Muscle layer of duodenum (tissue), 2 donors: ENCODE data around the gene MRFAP1.
"Not testable (repeated sequence)": the region's sequence is repeated elsewhere in the genome, so short reads cannot be mapped to it uniquely, and the experiment has no call there.

Experiments used
- H3K27ac ChIP-seq: one replicate; pipeline ENCODE4 v1.7.0; 2013; ENCODE audit warnings: mild to moderate bottlenecking, low read length
- H3K27me3 ChIP-seq: one replicate; pipeline ENCODE4 v1.7.0; 2013; ENCODE audit warnings: low read depth, mild to moderate bottlenecking, control low read depth, low read length
- H3K36me3 ChIP-seq, 2 donors: one replicate each; pipeline ENCODE4 v1.7.0; 2013; ENCODE audit warnings: low read length in 2 of 2, control low read depth in 1 of 2, mild to moderate bottlenecking in 1 of 2; ENCODE audit not compliant: insufficient read depth in 2 of 2, control insufficient read depth in 1 of 2
- H3K4me1 ChIP-seq, 2 donors: one replicate each; pipeline ENCODE4 v1.7.0; 2013; ENCODE audit warnings: low read length in 2 of 2, mild to moderate bottlenecking in 2 of 2, control low read depth in 1 of 2, moderate library complexity in 1 of 2; ENCODE audit not compliant: insufficient read depth in 2 of 2, control insufficient read depth in 1 of 2
- H3K4me3 ChIP-seq, 2 donors: one replicate each; pipeline ENCODE4 v1.7.0; 2013; ENCODE audit warnings: low read length in 2 of 2, low read depth in 1 of 2, mild to moderate bottlenecking in 1 of 2
- H3K9me3 ChIP-seq, 2 donors: one replicate each; pipeline ENCODE4 v1.7.0; 2013; ENCODE audit warnings: low read length in 2 of 2, control low read depth in 1 of 2, mild to moderate bottlenecking in 1 of 2; ENCODE audit not compliant: control insufficient read depth in 1 of 2
- donor health status: healthy.

The MRFAP1 gene

DNA sequence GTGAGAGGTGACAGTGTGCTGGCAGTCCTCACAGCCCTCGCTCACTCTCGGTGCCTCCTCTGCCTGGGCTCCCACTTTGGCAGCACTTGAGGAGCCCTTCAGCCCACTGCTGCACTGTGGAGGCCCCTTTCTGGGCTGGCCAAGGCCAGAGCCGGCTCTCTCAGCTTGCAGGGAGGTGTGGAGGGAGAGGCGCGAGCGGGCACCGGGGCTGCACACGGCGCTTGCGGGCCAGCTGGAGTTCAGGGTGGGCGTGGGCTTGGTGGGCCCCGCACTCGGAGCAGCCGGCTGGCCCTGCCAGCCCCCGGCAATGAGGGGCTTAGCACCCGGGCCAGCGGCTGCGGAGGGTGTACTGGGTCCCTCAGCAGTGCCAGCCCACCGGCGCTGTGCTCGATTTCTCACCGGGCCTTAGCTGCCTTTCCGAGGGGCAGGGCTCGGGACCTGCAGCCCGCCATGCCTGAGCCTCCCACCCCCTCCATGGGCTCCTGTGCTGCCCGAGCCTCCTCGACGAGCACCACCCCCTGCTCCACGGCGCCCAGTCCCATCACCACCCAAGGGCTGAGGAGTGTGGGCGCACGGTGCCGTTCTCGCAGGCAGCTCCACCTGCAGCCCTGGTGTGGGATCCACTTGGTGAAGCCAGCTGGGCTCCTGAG is 32.2 kb downstream of the MRFAP1 start:
- not testable (repeated sequence) for H3K27me3 ChIP-seq, H3K9me3 ChIP-seq, H3K36me3 ChIP-seq, H3K4me3 ChIP-seq, H3K27ac ChIP-seq
- H3K4me1 ChIP-seq, result peaks cover 19 to 29% of the 10 kb centered on the region in 2 donors

DNA sequence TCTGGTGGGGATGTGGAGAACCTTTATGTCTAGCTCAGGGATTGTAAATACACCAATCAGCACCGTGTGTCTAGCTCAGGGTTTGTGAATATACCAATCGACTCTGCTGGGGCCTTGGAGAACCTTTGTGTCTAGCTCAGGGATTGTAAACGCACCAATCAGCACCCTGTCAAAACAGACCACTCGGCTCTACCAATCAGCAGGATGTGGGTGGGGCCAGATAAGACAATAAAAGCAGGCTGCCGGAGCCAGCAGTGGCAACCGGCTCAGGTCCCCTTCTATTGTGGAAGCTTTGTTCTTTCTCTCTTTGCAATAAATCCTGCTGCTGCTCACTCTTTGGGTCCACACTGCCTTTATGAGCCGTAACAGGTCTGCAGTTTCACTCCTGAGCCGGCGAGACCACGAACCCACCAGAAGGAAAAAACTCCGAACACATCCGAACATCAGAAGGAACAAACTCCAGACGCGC is 32.7 kb downstream of the MRFAP1 start:
- not testable (repeated sequence) for H3K9me3 ChIP-seq, H3K27me3 ChIP-seq, H3K36me3 ChIP-seq
- H3K4me3 ChIP-seq, result peak overlapping the region; percentile 81 to 82
- H3K4me1 ChIP-seq, result peaks cover 19 to 31% of the 10 kb centered on the region in 2 donors
- H3K27ac ChIP-seq, result peak overlapping the region; percentile 63

DNA sequence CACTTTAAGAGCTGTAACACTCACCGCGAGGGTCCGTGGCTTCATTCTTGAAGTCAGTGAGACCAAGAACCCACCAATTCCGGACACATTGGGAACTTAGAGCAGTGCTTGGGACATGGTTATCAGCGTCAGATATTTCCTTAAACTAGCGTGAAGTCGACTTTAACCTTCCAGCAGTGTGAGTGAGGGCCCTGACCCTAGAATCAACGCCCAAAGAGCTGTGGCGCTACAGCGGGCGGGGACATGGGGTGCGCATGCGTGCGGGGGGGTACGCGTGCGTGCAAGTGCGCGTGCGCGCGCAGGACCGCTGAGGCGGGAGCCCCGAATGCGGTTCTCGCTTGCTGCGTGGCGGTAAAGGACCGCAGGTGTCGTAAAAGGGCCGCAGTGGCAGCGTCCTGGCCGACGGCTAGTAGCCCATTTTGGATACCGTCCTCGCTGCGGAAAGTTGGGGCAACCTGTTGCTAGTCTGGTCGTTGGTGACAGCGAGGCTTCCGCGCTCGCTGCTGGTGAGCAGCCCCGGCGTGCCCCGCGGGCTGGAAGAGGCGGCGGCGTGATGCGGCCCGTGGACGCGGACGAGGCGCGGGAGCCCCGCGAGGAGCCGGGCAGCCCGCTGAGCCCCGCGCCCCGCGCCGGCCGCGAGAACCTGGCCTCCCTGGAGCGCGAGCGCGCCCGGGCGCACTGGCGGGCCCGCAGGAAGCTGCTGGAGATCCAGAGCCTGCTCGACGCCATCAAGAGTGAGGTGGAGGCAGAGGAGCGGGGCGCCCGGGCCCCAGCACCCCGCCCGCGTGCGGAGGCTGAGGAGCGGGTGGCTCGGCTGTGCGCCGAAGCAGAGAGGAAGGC is 33.4 kb downstream of the MRFAP1 start:
- Histone ChIP-seq H3K27me3 (no peaks in the 10 kb centered on the region), H3K27ac (peak overlapping the region; percentile 63), H3K36me3 (peaks cover 0 to 6% of the 10 kb centered on the region in 2 donors), H3K9me3 (no peaks in the 10 kb centered on the region), H3K4me1 (peaks cover 19 to 31% of the 10 kb centered on the region in 2 donors), H3K4me3 (peak overlapping the region; percentile 81 to 82)

DNA sequence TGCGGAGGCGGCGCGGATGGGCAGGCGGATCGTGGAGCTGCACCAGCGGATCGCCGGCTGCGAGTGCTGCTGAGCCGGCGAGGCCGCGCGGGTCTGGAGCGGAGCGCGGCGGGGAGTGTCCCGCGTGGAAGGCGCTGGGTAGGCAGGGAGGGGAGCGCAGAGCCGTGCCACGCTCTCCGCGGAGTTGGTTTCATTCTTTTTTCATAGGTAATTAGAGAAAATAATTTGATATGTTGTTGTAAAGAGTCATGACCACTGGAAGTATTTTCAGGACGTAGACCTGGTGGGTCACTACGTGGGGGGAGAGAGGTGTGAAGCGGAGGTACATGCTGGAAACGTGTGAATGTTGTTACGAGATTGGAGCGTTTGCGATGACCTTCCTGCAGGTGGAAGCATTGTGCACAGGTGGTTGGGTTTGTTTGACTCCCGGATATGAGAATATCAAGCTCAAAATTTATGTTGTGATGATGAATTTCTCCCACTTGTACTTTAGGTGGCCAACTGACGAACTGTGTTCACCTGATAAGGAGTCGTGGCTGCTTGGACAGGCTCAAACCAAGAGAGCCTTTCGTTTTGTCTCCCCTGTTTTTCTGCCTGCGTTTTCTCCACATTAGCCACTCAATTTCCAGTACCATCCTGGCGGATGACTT is 34.1 kb downstream of the MRFAP1 start:
- peak overlapping the region; percentile 81 to 82 for H3K4me3 ChIP-seq
- H3K27me3 ChIP-seq, result no peaks in the 10 kb centered on the region
- no peaks in the 10 kb centered on the region for H3K9me3 ChIP-seq
- no peak overlapping the region for H3K27ac ChIP-seq
- H3K4me1 ChIP-seq, result peaks cover 19 to 31% of the 10 kb centered on the region in 2 donors
- H3K36me3 ChIP-seq, result peaks cover 0 to 6% of the 10 kb centered on the region in 2 donors

DNA sequence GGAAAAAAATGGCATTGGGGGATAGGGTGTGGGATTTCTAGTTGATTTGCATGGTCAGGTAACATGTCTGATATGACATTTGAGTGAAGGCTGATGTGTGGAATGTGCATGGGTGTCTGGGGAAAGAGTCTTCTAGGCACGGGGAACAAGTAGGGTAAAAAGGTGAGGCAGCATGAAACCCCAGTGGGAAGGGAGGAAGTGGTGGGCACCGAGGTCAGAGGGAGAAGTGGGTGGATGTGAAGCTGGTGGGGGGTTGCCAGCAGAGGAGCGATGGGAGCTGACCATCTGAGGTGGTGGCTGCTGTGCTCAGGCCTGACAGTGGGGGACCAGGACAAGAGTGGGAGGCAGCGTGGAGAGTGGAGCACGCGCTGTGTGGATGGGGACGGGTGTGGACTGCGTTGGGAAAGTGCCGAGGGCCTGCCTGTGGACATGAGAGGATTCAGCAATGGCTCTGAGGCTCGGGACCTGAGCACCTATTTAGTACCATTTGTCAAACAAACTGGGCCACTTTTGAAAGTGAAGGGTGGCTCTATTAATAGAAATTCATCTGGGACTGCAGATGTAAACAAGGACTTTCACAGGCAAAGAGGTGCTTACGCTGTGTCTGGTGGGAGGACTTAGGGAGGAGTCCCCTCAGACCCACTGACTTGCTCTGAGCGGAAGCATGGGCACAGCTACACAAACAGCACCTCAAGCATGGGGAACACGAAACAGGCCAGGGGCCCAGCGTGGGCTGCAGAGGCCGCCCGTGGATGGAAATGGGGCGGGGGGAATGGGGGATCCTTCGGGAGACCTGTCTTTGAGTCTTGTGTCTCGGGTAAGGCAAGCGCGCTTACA is 36.5 kb downstream of the MRFAP1 start:
- Histone ChIP-seq H3K4me1 (peaks cover 19 to 31% of the 10 kb centered on the region in 2 donors), H3K36me3 (peaks cover 0 to 9% of the 10 kb centered on the region in 2 donors), H3K27ac (no peak overlapping the region), H3K9me3 (no peaks in the 10 kb centered on the region), H3K4me3 (peak overlapping the region in 1 of 2 donors; percentile 30), H3K27me3 (no peaks in the 10 kb centered on the region)

DNA sequence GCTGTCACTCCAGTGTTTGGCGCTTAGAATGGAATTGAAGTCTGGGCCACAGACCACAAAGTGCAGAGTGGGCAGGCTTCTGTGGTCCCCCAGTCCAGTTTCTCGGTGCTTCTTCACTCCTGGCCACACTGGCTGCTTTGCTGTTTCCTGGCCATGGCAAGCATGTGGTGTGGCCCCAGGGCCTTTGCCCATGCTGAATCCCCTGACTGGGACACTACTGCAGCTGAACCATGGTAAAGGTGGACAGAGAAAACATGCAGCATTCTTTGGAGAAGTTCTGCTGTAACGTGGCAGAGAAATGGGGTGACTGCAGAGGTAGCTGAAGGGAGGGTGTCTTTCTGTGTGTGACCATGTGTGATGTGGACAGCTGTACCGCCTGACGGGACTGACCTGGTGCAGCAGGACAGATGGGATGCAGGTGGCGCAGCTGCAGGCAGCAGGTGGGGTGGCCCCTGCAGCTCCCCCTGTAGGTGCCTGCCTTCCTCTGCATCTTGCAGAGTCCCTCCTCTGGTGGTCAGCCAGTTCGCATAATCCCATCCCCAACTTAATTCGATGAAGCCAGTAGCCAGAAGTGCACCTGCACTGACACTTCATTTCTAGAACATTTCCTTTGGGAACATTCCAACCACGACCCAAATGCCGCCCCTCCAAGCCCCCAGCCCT is 40.0 kb downstream of the MRFAP1 start:
- H3K4me1 ChIP-seq, result peaks cover 9 to 24% of the 10 kb centered on the region in 2 donors

DNA sequence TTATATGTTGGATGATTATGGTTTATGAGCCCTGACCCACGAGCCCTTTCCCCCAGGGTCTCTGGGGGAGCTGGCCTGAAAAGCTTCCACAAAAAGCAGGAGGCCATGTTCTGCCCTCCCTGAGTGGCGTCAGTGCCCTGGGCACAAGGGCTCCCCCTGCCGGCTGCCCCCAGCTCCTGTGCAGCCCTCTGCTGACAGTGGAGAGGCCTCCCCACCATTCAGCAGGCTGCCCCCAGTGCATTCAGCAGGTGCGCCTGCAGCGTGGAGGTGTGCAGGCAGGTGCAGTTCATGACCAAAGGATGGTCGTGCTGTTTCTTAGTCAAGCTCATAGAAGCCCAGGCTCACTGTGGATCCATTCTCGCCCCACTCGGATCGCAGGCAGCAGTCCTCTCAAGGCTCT is 40.7 kb downstream of the MRFAP1 start:
- Histone ChIP-seq H3K36me3 (peaks cover 0 to 3% of the 10 kb centered on the region in 2 donors), H3K27me3 (no peaks in the 10 kb centered on the region), H3K27ac (no peak overlapping the region), H3K9me3 (no peaks in the 10 kb centered on the region), H3K4me3 (no peak overlapping the region), H3K4me1 (peaks cover 6 to 17% of the 10 kb centered on the region in 2 donors)

More for the DNA sequence above, 40.0 kb downstream of the MRFAP1 start:
- H3K4me3 ChIP-seq, result no peak overlapping the region
- H3K27ac ChIP-seq, result no peak overlapping the region
- H3K27me3 ChIP-seq, result no peaks in the 10 kb centered on the region
- peaks cover 0 to 9% of the 10 kb centered on the region in 2 donors for H3K36me3 ChIP-seq
- no peaks in the 10 kb centered on the region for H3K9me3 ChIP-seq

DNA sequence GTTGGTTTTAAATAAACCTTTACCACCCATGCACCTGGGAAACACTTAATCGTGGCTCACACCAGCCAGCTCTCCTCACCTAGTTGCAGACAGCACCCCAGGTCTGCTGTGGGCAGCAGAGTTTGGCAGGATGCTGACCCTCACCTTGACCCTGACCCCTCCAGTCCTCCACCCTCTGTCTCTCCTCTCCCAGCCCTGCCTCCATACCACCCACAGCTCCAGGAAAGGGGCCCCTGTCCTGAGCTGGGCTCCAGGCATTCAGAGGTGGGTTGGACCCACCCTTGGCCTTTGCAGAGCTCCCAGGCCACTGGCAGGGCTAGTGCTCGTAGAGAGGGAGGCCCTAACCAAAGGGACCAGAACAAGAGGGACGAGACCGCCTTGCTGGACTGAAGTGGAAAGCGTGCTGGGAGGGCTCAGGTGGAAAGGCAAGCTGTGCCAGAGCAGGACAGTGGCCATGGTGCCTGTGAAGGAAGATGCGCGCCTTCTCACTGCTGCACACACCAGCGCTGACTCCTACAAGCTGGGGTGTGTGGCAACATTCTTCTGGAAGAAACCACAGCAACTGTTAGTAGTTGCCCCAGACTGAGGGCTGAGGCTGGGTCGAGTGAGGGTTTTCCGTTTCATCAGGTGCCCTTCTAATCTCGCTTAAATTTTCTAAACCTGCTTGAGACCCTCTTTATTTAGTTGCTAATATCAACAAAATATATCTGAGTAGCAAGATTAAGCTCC is 42.5 kb downstream of the MRFAP1 start:
- no peak overlapping the region for H3K4me3 ChIP-seq
- H3K36me3 ChIP-seq, result peaks cover 0 to 3% of the 10 kb centered on the region in 2 donors
- no peak overlapping the region for H3K27ac ChIP-seq
- H3K4me1 ChIP-seq, result no peaks in the 10 kb centered on the region
- no peaks in the 10 kb centered on the region for H3K27me3 ChIP-seq
- H3K9me3 ChIP-seq, result no peaks in the 10 kb centered on the region

DNA sequence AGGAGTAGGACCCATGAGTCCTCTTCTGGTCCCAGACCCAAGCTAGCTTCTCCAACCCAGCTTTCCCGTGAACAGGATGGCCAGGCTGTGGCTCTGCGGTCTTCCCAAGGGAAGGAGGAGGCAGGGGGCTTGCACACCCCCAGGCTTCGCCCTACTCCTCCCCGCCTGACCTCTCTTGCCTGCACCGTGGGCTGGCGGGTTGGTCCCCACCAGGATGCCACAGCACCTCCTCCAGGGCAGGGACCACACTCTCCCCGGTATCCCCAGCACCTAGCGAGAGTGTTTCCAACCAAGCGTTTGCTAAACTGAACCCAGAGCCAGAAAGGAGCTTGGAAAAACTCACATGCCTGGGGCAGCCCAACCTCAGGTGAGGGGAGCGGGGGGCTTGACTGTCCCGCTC is 44.2 kb downstream of the MRFAP1 start:
- H3K4me3 ChIP-seq, result no peak overlapping the region
- no peak overlapping the region for H3K27ac ChIP-seq
- no peaks in the 10 kb centered on the region for H3K27me3 ChIP-seq
- no peaks in the 10 kb centered on the region for H3K9me3 ChIP-seq
- H3K36me3 ChIP-seq, result peaks cover 0 to 3% of the 10 kb centered on the region in 2 donors
- H3K4me1 ChIP-seq, result no peaks in the 10 kb centered on the region
